Activated CD4-positive, CD25-positive, alpha-beta regulatory T cell treated with anti-CD3 and anti-CD28 coated beads, Interleukin-2, amount 50 U/mL, for 24 hours (primary cell): ENCODE data around the gene ATRIP.
A peak's percentile ranks its signal among the peaks of the same experiment; 100 is the strongest.
"Not testable (repeated sequence)": the region's sequence is repeated elsewhere in the genome, so short reads cannot be mapped to it uniquely, and the experiment has no call there.

Source experiments
- ATAC-seq, 2 donors: fragments of 150-1000 bp; cut with Tn5 transposase; one replicate each; pipeline ENCODE4 v1.10.0; 2021; ENCODE audit warnings: mild to moderate bottlenecking in 1 of 2, moderate library complexity in 1 of 2

ATRIP gene

GRCh38 chr3:48439820-48440589 lies 6.5 kb upstream of the ATRIP start, which contains the start of the genes CCDC51 and TMA7:
Gene CCDC51 (minus strand): TSS chr3:48440119. CDS start chr3:48435128, 4,991 bp downstream.
Gene TMA7 (plus strand): TSS chr3:48440257. CDS start chr3:48440297, 40 bp downstream.
- peak; percentile 97 to 99 for ATAC-seq

- no peak for ATAC-seq
Observed at GRCh38 chr3:48440590-48440958, 6.0 kb upstream of the ATRIP start.

- no peak for ATAC-seq
Observed at GRCh38 chr3:48441940-48442339, 4.6 kb upstream of the ATRIP start.

GRCh38 chr3:48445277-48445882 lies 1.2 kb upstream of the ATRIP start:
- ATAC-seq: no peak

GRCh38 chr3:48446043-48446424 lies 503 bp upstream of the ATRIP start:
- ATAC-seq: no peak

- ATAC-seq: no peak
Observed at GRCh38 chr3:48451270-48451669, 4.7 kb downstream of the ATRIP start.

- ATAC-seq: no peak
Observed at GRCh38 chr3:48456456-48456855, 9.9 kb downstream of the ATRIP start.

GRCh38 chr3:48459331-48459730 lies 12.8 kb downstream of the ATRIP start:
- ATAC-seq: no peak

GRCh38 chr3:48459773-48460516 lies 13.4 kb downstream of the ATRIP start:
- no peak for ATAC-seq

GRCh38 chr3:48460517-48460902 lies 14.0 kb downstream of the ATRIP start:
- ATAC-seq: no peak

GRCh38 chr3:48461767-48462166 lies 15.2 kb downstream of the ATRIP start:
- not testable (repeated sequence) for ATAC-seq

- ATAC-seq: no peak
Observed at GRCh38 chr3:48463703-48464102, 17.2 kb downstream of the ATRIP start.

- ATAC-seq: no peak
Observed at GRCh38 chr3:48464713-48465221, 18.2 kb downstream of the ATRIP start.

GRCh38 chr3:48465237-48465530 lies 18.6 kb downstream of the ATRIP start:
- no peak for ATAC-seq

- peak; percentile 96 to 97 for ATAC-seq
Observed at GRCh38 chr3:48465531-48466378, 19.2 kb downstream of the ATRIP start.

GRCh38 chr3:48466386-48467109 lies 20.0 kb downstream of the ATRIP start:
- ATAC-seq: peak; percentile 11 to 22

GRCh38 chr3:48467110-48467454 lies 20.5 kb downstream of the ATRIP start:
- peak in 1 of 2 donors; percentile 1 for ATAC-seq

GRCh38 chr3:48467473-48468267 lies 21.1 kb downstream of the ATRIP start:
- no peak for ATAC-seq

- ATAC-seq: no peak
Observed at GRCh38 chr3:48468329-48468731, 21.8 kb downstream of the ATRIP start.

GRCh38 chr3:48469046-48469915 lies 22.7 kb downstream of the ATRIP start:
- no peak for ATAC-seq
